ENCODE data around the gene PLCL1.

- TF ChIP-seq POLR2AphosphoS5 (IDR thresholded peaks at IDR 0.05) = no peak
- TF ChIP-seq POLR2A (IDR thresholded peaks at IDR 0.05) = no peak
Observed at GRCh38 chr2:198141726-198142125, 337.3 kb downstream of the PLCL1 start.

Measured in prostate gland (tissue), 1 donor.